GM18502 (cell line): ENCODE measurements around the gene LYPD6B.

ENCODE experiments used
- ATAC-seq: cut with Tn5 transposase; IDR thresholded peaks from one replicate; pipeline ENCODE4 v1.9.1; 2021; ENCODE audit warnings: mild to moderate bottlenecking; ENCODE audit not compliant: unreplicated experiment, poor library complexity

The LYPD6B gene

DNA sequence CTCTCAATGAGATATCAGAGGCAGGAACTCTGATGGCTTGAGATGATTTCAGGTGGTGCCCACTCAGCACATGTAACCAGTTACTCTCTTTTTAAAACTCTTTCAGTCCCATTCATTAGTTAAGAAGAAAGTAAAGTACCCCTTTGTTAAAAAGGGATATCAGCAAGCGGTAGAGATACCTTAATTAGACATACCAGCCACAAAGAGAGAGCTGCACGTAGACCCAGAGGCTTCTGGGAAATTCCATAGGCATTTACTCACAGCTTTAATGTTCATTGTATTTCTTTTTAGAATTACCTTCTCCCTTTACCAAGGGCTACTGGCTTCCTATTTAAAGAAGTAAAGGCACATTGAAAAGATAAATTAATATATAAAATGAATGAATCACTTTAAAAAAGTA lies 63.3 kb downstream of the LYPD6B start:
- no peak for ATAC-seq

DNA sequence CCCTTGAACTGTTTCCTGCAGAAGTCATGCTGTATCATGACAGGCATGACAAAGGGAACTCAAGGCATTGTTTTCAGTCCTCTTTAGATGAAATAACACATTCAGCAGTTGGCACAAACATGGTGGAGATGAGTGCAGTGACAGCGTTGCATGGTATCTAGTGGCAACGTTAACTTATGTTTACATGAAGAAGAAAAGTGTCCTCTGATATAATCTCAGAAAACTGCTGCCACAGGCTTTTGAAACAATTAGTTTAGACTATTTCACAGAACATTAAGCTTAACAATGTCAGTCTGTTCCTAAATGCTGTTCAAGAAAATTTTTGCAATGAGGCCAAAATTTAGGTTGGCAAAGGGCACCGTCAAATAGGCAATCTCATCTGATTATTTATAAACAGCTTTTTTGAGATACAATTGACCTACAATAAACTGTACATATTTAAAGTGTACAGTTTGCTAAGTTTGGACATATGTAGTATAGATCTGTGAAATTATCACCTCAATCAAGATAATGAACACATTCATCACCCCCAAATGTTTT lies 64.7 kb downstream of the LYPD6B start:
- ATAC-seq = no peak

GRCh38 chr2:149104221-149104620 lies 65.7 kb downstream of the LYPD6B start:
- no peak for ATAC-seq

- ATAC-seq = no peak
These were observed 73.6 kb downstream of the LYPD6B start for GRCh38 chr2:149112068-149112467.

GRCh38 chr2:149112713-149113112 lies 74.2 kb downstream of the LYPD6B start:
- ATAC-seq = no peak

- ATAC-seq = no peak
These were observed 77.3 kb downstream of the LYPD6B start for GRCh38 chr2:149115781-149116180.

- no peak for ATAC-seq
These were observed 80.9 kb downstream of the LYPD6B start for GRCh38 chr2:149119368-149119767.

GRCh38 chr2:149122516-149122915 lies 84.0 kb downstream of the LYPD6B start:
- no peak for ATAC-seq

GRCh38 chr2:149125031-149125725 lies 86.7 kb downstream of the LYPD6B start:
- no peak for ATAC-seq

GRCh38 chr2:149129433-149129832 lies 90.9 kb downstream of the LYPD6B start:
- no peak for ATAC-seq

DNA sequence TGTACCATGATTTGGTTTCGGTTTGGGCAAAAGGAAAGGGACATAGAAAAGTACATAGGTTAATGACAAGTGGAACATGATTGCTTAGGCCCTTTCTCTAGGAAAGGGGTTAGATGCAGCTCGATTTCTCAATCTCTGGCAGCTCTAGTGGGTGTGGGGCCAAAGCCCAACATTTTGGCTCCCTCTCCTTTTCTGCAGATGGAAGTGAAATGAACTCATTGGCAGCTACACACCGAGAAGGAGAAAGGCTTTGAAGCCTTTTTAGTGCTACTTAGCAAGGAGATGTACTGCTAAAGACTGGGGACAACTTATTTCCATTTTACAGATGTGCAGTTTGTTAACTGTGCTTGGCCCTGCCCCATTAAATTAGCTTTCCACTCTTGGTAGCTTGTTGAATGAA lies 93.8 kb downstream of the LYPD6B start:
- no peak for ATAC-seq

GRCh38 chr2:149132901-149133300 lies 94.4 kb downstream of the LYPD6B start:
- no peak for ATAC-seq

DNA sequence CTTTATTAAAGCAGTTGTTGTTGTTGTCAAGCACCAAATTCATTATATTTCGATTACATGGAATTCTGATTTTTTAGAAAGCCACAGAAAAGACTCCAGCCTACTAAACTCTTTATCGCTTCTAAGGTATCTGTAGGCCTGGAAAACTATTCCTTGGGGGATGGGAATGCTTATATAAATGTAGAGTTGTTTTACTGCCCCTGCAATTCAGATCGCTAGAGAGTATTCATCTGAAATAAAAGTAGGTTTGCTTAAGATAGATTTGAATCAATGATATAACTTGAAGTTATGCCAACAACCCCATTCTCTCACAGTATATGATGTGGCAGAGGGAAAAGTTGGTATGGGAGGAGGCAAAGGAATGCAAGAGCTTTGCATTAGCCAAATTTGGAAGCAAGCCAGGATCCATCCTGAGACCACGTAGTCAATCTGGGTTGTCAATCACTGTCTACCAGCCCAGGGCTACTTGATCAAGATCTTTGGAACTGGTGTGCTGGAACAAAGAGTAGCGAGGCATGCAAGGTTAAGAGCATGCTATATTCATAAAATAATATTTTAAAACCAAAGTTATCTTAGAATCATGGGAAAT lies 95.9 kb downstream of the LYPD6B start:
- no peak for ATAC-seq

DNA sequence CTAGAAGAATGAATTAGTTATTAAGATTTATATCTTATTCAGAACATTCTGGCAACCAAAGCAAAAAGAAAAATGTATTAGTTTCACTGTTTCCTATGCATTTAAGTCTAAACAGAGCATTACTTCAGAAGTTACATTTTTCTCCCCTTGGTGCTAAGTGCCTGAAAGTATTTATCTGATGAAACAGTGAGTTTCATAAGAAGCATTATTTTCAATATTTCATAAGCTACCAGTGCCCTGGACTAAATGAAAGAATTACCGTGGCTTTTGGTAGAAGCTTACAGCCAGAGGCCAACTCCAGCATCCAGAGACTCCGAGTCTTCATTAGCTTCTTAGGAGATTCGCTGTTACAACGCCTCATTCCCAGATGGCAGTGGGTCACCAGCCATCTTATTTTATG lies 97.6 kb downstream of the LYPD6B start:
- no peak for ATAC-seq

- no peak for ATAC-seq
These were observed 102.5 kb downstream of the LYPD6B start for GRCh38 chr2:149141046-149141445.

- ATAC-seq = no peak
These were observed 105.2 kb downstream of the LYPD6B start for GRCh38 chr2:149143734-149144133.

DNA sequence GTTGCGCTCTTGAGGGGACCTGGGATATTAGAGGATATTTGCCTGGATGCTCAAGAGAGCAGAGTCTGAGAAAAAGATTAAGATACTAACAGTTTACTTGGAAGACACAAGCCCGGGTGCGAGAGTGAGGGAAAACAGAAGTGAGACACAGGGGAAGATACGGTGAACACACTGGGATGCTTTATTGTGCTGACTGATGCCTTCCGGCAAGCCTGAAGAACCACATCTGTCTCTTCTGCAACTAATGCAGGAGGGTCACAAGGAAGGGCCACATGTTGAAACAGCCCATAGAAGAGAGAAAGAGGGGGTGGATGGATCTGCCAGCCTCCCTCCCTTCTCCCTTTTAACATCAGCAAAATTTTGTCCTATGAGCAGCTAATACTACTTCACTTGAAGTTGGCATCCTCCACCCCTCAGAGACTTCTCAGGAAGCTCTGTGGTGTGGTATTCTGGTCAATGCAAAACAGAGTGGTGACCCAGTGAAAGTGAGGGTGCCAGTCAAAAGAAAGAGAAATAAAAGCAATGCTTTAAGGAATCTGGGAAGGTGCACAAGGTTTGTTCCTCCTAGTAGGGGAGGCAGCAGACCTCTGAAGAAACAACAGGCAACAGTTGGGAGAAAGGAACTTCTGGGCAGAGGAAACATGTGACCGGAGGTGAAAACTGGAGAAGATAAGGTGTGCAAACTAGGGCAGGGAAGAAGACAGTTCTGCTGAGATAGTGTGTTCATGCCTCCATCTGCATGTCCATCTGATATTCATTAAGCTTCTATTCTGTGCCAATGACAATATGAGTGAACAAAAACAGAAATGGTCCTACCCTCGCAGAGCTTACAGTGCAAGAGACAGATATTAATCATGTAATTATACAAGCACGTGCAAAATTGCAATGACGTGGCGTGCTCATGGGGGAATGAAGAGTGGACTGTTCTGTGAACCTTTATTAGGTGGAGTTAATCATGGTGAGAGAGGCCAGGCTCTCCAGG lies 107.1 kb downstream of the LYPD6B start:
- no peak for ATAC-seq

DNA sequence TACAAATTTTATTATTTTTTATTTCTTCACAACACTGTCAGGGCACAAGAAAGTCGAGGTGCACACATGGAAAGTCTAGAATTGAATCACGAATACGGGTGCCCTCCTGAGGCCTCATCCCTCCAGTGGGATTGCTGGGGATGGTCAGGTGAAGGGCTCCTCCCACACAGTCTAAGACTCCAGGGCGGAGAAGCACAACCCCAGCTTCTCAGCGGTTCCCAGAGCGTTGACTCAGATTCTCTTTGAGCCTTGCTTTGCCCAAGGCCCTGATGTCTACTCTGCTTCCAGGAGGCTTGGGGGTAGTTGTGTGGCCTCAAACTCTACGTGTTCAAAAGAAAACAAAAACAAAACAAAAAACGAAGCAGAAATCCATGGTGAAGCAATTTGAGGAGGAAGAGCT lies 108.4 kb downstream of the LYPD6B start:
- no peak for ATAC-seq

DNA sequence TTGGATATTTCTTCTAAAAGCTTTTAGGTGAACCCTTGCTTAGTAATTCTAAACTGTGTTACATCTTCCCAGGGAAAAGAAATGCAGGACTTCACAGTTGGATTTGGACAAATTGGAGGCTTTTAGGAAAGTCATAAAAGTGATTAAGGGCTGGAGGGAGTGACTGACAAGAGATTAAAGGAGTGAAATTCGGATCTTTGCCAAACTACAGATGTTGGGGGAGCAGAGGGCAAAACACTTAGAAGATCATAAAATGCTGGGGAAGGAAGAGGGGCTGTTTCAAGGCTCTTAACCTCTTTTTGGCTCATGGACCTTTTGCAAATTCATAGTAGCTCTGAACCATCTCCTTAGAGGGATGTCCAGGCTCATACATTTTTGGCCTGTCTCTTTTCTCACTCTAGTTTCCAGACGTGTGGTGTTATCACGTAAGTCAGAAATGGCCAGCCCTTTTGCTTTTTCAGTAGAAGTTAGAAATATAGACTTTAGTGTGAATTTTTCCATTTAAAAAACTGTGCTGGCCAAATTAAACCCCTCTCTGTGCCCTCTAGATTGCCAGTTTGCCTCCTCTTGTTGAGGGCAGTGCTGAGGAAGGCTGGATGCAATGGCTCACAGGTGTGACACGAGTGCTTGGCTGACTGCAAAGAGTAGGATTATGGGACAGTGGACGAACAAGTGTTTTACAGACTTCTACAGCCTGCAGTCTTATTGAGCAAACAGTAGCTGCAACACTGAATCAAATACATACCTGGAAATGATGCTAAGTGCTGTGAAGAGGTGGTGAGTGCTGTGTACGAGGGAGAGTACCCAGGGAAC lies 109.9 kb downstream of the LYPD6B start:
- ATAC-seq = no peak

- ATAC-seq = no peak
These were observed 110.5 kb downstream of the LYPD6B start for GRCh38 chr2:149149007-149149297.
